Body of pancreas (tissue), 4 donors: ENCODE measurements around the gene CCNY.

Source experiments
- CTCF ChIP-seq, 7 experiments: fragments of 450-650 bp in 4 of 7; fragments of 200-600 bp in 3 of 7; sonication (generic) in 3 of 7; IDR thresholded peaks; one replicate each; pipeline ENCODE4 v1.5.1; 2016 to 2019; ENCODE audit warnings: antibody characterized with exemption in 7 of 7
- POLR2A ChIP-seq, 3 donors: fragments of 450-650 bp; IDR thresholded peaks; one replicate each; pipeline ENCODE4 v1.6.1; 2016; ENCODE audit warnings: antibody characterized with exemption in 3 of 3, mild to moderate bottlenecking in 2 of 3

GRCh38 chr10:35464825-35465456, 128.6 kb downstream of the CCNY start:
- TF ChIP-seq CTCF (IDR thresholded peaks at IDR 0.05) (no peak), POLR2A (IDR thresholded peaks at IDR 0.05) (no peak)
